Progenitor cell of endocrine pancreas (in vitro differentiated cells): ENCODE measurements around the gene C6orf120. TPM values are rescaled to one million over a fixed set of nuclear protein-coding genes. Genes with fewer than 3 reads are reported as not detected.

ENCODE experiments used
- DNase-seq: peaks from one replicate; pipeline ENCODE4 v3.0.0; 2021; ENCODE audit warnings: low spot score; ENCODE audit not compliant: unreplicated experiment
- H3K27ac Mint-ChIP-seq: 2 replicates; pipeline ENCODE4 v1.8.0; 2021; ENCODE audit warnings: mild to moderate bottlenecking, moderate library complexity, mixed read lengths
- H3K27me3 Mint-ChIP-seq: 2 replicates; pipeline ENCODE4 v1.8.0; 2021; ENCODE audit warnings: mixed read lengths
- H3K36me3 Mint-ChIP-seq: 2 replicates; pipeline ENCODE4 v1.8.0; 2022; ENCODE audit warnings: mixed read lengths; ENCODE audit not compliant: insufficient read depth
- H3K4me1 Mint-ChIP-seq: 2 replicates; pipeline ENCODE4 v1.8.0; 2021; ENCODE audit warnings: low read depth, mixed read lengths
- H3K4me3 Mint-ChIP-seq: 2 replicates; pipeline ENCODE4 v1.8.0; 2021; ENCODE audit warnings: low read depth, mild to moderate bottlenecking, moderate library complexity, mixed read lengths
- H3K9me3 Mint-ChIP-seq: 2 replicates; pipeline ENCODE4 v1.8.0; 2021; ENCODE audit warnings: low read depth, mixed read lengths
- CTCF ChIP-seq: fragments of 200-600 bp; sonication (generic); IDR thresholded peaks from one replicate; pipeline ENCODE4 v1.5.0; 2021; ENCODE audit warnings: antibody characterized with exemption, mild to moderate bottlenecking; ENCODE audit not compliant: unreplicated experiment
- total RNA-seq: library from RNA; stranded (reverse); gene quantifications from 2 replicates; pipeline ENCODE4 v1.2.1, GENCODE V29; 2021

C6orf120 gene
- total RNA-seq, 1 donor from 2014 or later = 25.3 TPM

DNA sequence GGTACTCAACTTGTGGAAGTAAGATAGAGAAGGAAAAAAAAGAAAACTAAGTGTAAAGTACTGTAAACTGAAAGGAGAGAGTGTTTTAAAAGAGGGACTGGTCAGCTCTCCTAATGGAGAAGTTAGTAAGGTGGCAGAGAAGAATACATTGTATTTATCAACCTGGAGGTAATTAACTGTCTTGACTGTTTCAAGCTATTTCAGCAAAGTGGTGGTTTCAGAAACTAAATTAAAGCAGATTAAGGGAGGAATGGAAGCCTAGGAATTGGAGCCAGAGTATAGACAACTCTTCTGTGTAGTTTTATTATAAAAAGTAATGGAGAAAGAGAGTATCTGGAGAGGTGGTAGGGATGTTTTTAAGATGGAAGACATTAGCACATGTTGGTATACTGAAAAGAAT lies 25.0 kb downstream of the C6orf120 start:
- peak overlapping the region; percentile 12 for H3K4me3 Mint-ChIP-seq
- no peaks in the 10 kb centered on the region for H3K9me3 Mint-ChIP-seq
- H3K27ac Mint-ChIP-seq = peak overlapping the region; percentile 11
- H3K27me3 Mint-ChIP-seq = no peaks in the 10 kb centered on the region
- peaks cover 35% of the 10 kb centered on the region for H3K4me1 Mint-ChIP-seq
- TF ChIP-seq CTCF = no peak
- DNase-seq = no peak
- H3K36me3 Mint-ChIP-seq = peaks cover 3% of the 10 kb centered on the region

DNA sequence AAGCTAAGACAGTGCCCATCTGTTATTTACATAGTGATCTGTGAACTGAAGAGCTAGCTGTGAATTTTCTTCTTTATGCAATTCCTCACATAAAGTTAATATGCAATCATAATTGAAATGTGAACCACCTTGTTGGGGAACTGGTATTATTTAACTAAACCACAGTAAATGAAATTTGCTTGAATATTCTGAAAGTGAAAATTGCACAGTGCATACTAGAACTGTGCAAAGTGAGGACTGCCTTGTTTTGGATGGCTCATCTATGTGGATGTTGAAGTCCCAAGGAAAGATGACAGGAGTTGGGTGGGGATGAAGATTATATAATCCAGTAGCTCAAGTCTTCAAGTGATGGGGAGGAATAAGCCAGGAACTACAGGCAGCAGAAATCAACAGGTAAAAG lies 28.0 kb downstream of the C6orf120 start:
- no peak for TF ChIP-seq CTCF
- peaks cover 5% of the 10 kb centered on the region for H3K36me3 Mint-ChIP-seq

DNA sequence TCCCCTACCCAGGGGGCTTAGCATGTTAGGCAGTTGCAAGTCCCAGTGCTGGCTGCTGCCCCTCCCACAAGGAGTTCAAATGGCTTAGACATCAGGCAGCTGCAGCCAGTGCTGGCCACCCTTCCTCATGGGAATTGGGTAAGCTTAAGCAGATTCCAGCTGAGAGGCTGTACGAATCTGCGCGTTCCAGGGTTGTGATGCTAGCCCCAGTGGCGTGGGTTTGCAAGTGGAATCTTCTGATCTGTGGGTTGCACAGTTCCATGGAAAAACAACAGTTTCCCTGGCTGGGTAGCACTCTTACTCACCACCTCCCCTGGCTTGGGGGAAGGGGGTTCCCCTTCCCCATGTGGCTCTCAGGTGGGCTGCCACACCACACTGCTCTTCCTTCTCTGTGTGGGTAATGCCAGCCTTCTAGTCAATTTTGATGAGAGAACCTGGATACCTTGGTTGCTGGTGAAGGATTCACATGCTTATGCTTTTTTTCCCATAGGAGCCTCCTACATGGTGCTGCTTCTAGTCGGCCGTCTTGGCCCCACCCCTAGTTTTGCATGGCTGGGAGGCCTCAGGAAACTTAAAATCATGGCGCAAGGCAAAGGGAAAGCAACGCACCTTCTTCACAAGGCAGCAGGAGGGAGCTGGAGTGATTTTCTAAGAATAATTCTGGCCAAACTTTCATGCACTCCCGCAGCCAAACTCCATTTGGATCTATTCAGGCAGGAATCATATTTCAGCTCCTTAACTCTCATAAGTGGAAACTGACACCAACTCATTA lies 36.5 kb downstream of the C6orf120 start:
- H3K4me3 Mint-ChIP-seq = no peak overlapping the region
- H3K27me3 Mint-ChIP-seq = no peaks in the 10 kb centered on the region
- no peaks in the 10 kb centered on the region for H3K36me3 Mint-ChIP-seq
- no peak for TF ChIP-seq CTCF
- DNase-seq = no peak
- no peaks in the 10 kb centered on the region for H3K4me1 Mint-ChIP-seq
- H3K27ac Mint-ChIP-seq = no peak overlapping the region
- H3K9me3 Mint-ChIP-seq = no peaks in the 10 kb centered on the region

More for the DNA sequence above, 28.0 kb downstream of the C6orf120 start:
- Mint-ChIP-seq H3K9me3 (no peaks in the 10 kb centered on the region), H3K27ac (no peak overlapping the region), H3K27me3 (no peaks in the 10 kb centered on the region), H3K4me1 (peaks cover 26% of the 10 kb centered on the region), H3K4me3 (no peak overlapping the region)
- no peak for DNase-seq

GRCh38 chr6:169738976-169739529 lies 37.1 kb downstream of the C6orf120 start:
- H3K27me3 Mint-ChIP-seq = no peaks in the 10 kb centered on the region

DNA sequence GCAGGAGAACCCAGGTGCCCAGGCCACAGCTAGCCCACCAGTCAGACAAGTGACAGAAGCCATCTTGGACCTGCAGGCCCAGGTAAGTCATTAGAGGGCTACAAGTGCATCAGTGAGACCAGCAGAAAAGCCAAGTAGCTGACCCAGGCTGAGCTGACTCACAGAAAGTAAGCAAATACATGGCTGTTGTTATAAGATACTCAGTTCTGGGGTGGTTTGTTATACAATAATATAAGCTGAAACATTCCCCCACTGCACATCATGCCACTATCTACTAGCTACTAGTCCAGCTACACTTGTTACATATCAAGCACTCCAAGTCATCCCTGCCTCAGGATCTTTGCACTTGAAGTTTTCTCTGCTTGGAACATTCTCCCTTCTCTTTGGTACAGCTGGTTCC lies 39.4 kb downstream of the C6orf120 start:
- no peak for TF ChIP-seq CTCF
- H3K36me3 Mint-ChIP-seq = no peaks in the 10 kb centered on the region
- H3K27me3 Mint-ChIP-seq = no peaks in the 10 kb centered on the region
- H3K9me3 Mint-ChIP-seq = peaks cover 3% of the 10 kb centered on the region
- no peaks in the 10 kb centered on the region for H3K4me1 Mint-ChIP-seq
- DNase-seq = no peak
- H3K27ac Mint-ChIP-seq = no peak overlapping the region
- H3K4me3 Mint-ChIP-seq = no peak overlapping the region

More at GRCh38 chr6:169738976-169739529, 37.1 kb downstream of the C6orf120 start:
- H3K36me3 Mint-ChIP-seq = no peaks in the 10 kb centered on the region
- H3K27ac Mint-ChIP-seq = no peak overlapping the region
- no peaks in the 10 kb centered on the region for H3K9me3 Mint-ChIP-seq
- no peak for DNase-seq
- TF ChIP-seq CTCF = no peak
- H3K4me1 Mint-ChIP-seq = no peaks in the 10 kb centered on the region
- no peak overlapping the region for H3K4me3 Mint-ChIP-seq
